GM19468 (cell line): ENCODE data around the gene TMEM38B.

Experiments used
- ATAC-seq: cut with Tn5 transposase; IDR thresholded peaks from one replicate; pipeline ENCODE4 v1.9.1; 2021; ENCODE audit warnings: mild to moderate bottlenecking, moderate library complexity, moderate number of reproducible peaks; ENCODE audit not compliant: unreplicated experiment; ENCODE audit errors: extremely low read depth

Gene TMEM38B, protein sequence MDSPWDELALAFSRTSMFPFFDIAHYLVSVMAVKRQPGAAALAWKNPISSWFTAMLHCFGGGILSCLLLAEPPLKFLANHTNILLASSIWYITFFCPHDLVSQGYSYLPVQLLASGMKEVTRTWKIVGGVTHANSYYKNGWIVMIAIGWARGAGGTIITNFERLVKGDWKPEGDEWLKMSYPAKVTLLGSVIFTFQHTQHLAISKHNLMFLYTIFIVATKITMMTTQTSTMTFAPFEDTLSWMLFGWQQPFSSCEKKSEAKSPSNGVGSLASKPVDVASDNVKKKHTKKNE

DNA sequence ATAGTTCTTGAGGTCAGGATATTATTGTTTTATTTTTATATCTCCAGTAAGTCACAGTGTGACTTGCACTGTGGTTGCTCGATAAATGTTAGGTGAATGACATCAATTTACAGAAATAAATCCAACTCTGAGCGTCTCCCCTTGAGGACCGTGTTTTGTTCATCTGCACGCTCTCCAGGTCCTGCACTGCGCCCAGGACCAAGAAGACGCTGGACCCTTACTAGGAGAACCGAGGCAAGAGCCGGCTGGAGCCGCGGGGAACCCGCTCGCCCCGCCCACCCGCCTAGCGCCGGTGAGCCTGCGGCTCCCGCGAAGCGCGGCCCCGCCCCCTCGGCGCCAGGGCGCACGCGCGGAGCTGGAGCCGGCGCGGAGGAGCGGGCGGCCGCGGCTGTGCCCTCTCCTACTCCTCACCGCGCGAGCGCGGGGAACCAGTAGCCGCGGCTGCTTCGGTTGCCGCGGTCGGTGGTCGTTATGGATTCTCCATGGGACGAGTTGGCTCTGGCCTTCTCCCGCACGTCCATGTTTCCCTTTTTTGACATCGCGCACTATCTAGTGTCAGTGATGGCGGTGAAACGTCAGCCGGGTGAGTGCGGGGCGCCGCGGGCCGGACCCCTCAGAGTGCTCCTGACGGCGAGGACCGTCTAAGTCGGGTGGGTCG, at the start of gene TMEM38B:
TSS of gene TMEM38B (plus strand) at position 352 of the 658 bp plus-strand sequence. CDS start at position 472, 120 bp downstream.
- peak; percentile 53 for ATAC-seq

DNA sequence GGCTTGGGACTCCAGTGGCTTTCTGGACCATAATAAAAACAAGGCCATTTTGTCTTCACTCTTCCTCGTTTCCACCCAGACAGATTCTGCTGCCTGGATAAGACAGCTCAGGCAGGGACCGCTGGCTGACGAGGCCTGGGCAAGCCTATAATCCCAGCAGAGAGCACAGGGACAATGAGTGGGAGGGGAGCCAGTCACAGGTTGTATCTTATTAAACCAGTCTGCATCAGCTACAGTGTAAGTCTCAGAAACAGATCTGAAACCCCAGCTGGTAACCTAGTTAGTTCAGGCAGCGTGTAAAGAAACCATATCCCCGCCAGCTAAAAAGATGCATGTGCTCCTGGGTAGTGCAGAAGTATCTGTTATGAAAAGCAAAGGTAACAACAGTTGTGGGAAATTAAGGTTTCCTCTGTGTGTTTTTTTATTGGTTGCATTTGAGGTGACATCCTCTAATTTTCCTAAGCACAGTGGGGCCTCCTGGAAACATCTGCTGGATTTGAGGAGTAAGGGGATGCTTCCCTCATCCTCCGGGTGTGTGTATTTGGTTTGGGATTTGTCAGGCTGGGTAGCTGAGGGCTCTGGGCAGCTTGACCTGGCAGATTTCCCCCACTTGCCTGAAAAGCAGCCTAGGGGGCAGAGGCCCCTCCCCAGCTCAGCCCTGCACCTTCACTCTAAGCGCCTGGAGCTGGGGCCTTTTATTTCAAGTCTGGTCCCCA, 47.3 kb upstream of the TMEM38B start:
- no peak for ATAC-seq

DNA sequence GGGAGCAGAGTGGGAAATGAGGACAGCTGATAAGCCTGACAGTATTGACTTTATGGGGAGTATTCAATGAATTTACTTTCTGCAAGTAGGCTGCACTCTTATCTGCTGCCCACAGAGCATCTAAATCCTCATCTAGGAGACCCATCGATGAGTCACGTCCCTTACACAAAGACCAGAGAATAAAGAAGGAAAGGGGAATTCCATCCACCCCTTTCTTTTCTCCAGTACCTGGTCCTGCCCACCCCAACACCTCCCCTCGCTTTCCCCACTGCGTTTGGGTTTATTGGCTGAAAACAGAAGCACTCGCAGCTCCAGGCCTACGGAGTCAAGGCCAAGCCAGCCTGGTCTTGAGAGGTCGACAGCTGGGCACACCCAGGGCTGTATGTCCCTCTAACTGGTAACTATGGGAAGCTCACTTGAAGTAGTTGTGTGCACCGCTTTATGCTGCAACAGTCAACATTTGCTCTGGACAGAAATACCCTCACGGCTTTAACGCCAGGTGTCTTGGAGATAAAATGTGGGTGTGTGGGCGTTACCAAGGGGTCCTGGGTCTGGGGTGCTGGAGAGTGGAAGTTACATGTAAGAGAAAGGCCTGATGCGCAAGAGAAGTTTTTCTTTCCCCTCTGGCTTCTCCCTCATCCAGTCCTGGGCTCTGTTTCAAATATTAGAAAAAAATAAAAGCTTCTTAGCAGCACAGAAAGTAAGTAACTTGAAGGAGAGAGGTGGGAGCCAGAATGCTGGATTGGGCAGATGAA, 46.6 kb upstream of the TMEM38B start:
- no peak for ATAC-seq

- ATAC-seq = no peak
Measured at GRCh38 chr9:105651806-105652205, 42.5 kb upstream of the TMEM38B start.

- no peak for ATAC-seq
Measured at GRCh38 chr9:105656131-105656921, 38.0 kb upstream of the TMEM38B start.

GRCh38 chr9:105658351-105658750, 36.0 kb upstream of the TMEM38B start:
- ATAC-seq = no peak

GRCh38 chr9:105661011-105661410, 33.3 kb upstream of the TMEM38B start:
- ATAC-seq = no peak

DNA sequence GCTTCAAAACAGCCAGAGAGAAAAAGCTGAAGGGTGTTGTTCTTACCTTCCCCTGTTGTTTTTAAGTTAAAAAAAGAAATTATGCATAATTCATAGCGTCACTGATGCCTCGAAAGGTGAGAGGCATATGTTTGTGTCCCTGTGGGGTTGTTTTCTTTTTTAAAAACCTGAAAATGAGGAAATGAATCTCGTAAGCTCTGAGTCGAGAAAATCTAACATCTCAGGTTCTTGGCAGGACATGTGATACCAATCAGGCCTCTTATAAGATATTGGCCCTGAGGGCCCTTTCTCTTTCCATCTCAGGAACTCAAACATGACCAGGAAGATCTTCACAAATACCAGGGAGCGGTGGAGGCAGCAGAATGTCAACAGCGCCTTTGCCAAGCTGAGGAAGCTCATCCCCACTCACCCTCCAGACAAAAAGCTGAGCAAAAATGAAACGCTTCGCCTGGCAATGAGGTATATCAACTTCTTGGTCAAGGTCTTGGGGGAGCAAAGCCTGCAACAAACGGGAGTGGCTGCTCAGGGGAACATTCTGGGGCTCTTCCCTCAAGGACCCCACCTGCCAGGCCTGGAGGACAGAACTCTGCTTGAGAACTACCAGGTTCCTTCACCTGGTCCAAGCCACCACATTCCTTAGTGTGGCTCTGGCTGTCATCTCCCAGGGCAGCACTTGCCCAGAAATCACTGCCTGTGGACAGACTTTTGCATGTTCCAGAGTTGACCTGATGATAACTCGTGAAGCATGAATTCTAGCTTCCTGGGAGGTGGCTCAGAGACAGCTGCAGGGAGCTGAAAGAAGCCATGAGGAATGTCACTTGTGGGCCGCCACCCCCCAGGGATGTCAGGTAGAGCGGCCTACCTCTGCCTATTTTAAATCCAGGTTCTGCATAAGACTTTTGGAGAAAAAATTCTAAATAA, 31.9 kb upstream of the TMEM38B start, which contains the start of gene TAL2:
TSS of gene TAL2 (plus strand) at position 274 of the 921 bp plus-strand sequence. CDS start at position 314, 40 bp downstream.
- peak; percentile 81 for ATAC-seq

GRCh38 chr9:105663914-105664313, 30.4 kb upstream of the TMEM38B start:
- ATAC-seq = no peak

- ATAC-seq = no peak
Measured at GRCh38 chr9:105667867-105668266, 26.5 kb upstream of the TMEM38B start.

- ATAC-seq = no peak
Measured at GRCh38 chr9:105670315-105670714, 24.0 kb upstream of the TMEM38B start.

GRCh38 chr9:105670775-105671174, 23.6 kb upstream of the TMEM38B start:
- no peak for ATAC-seq

DNA sequence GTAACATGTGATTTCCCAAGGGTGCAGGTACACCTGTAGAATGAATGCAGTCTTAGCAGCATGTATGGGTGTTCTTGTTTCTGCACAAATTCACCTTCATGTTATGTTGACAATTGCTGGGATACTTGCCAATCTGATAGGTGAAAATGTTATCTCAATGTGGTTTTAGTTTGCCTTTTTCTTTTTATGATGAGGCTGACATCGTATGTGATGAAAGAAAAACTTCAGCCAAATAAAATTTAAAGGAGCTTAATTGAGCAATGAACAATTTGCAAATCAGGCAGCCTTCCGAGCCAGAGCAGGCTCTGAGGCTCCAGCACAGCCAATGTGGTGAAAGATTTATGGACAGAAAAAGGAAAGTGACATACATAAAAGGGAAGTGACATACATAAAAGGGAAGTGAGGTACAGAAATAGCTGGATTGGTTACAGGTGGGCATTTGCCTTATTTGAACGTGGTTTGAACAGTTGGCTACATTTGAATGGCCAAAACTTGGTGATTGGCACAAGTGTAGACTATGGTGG, 21.6 kb upstream of the TMEM38B start:
- no peak for ATAC-seq

- ATAC-seq = no peak
Measured at GRCh38 chr9:105673850-105674387, 20.4 kb upstream of the TMEM38B start.

DNA sequence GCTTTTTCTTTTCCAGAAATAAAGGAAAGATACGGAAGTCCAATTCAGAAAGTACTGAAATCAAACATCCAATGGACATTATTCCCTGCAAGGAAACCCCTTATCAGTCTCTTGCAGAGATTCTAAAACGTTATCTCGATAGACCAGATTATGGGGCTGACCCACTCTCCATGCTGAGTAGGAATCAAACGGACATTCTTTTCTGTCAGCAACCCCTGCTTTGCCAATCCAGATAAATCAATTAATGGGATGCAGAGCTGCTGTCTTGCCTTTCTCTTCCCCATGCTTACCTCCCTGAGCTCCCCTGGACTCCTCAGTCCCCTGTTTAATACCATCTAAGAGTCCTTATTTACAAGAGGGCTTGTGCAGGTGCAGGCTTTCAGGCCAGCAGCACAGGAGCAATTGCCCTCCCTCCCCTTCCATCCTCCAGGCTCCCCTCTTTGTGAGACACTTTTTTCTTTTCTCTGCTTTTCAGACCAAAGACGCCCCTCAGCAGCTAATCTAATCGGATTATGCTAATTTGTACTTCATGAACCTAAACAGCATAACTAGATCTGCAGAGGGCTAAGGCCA, 17.9 kb upstream of the TMEM38B start:
- no peak for ATAC-seq

DNA sequence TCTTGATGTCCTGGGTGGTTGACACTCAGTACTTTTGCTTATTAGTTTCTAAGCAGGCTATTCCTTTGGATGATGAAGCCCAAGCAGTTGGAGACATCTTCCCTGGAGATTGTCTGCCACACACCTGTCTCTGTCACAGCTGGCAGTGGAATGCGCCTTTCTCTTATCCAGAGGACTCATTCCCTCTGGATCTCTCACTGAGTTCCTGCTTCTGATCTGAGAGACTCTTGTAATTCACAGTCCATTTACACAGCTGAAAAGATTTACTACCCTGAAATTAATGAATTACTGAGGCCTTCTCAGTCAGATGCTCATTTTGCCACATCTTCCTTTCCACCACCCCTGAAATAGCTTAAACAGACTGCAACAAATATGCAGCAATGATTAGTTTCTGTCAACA, 16.2 kb upstream of the TMEM38B start:
- ATAC-seq = no peak

DNA sequence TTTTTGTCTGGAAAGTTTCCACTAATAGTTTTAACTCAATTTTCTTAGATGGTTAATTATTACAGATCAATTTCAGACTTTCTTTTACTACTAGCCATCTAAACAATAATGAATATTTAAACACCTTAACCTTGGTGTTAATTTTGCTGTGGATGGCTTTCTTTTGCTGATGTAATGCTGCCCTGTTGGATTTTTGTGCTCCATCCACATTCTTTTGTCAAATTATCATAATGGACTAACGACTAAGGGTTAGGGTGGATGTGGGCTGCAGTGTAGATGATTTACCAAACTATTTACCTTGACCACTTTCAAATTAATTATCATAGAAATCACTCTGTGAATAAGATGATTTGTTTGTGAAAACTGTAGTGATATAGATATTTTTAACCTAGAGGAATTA, 15.6 kb upstream of the TMEM38B start:
- no peak for ATAC-seq
